ENCODE results near the gene TMC5. TPM values are rescaled to one million over a fixed set of nuclear protein-coding genes. Genes with fewer than 3 reads are reported as not detected.

The TMC5 gene
- total and polyA plus RNA-seq, 2 donors (not counting 3 experiments of a cell fraction or from before 2014, with no cell fraction given) = not detected

DNA sequence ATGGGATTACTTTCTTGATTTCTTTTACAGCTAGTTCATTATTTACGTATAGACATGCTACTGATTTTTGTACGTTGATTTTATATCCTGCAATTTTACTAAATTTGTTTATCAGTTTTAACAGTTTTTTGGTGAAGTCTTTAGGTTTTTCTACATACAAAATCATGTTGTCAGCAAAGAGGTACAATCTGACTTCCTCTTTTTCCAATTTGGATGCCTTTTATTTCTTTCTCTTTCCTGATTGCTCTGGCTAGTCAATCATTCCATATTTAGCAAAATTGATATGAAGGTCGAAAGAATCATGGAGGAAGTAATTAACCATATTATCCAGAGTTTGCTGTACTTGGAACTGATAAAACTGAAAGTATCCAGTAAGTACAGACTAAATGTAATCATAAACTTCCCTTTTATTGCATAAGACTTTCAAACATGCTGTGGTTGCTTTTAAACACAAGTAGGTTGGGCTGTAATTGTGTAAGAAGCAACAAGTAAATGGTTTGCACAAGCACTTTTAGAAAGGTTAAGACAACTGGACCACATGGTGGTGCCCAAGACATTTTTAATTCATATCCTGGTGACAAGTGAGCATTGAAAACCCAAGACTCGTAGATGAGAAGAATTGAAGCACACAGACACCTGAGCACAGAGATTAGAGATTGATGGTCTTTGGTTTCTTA, 95.8 kb downstream of the TMC5 start:
- intact Hi-C loops (cut with micrococcal nuclease) (no loop called here), dilution Hi-C loops (cut with MboI; ENCODE audit: extremely low pct_ligation_motif_present, low sequenced_read_pairs) (no loop called here)
- H3K9me3 ChIP-seq (replicated peaks; ENCODE audit: control insufficient read depth, insufficient read depth, low read length) = no peaks in the 10 kb centered on the region
- H3K4me3 ChIP-seq (replicated peaks in 1 of 3; ENCODE audit: insufficient read depth in 1 of 3, low read depth in 1 of 3, low read length in 3 of 3) = no peak overlapping the region
- H3K9ac ChIP-seq (replicated peaks; ENCODE audit: extremely low read depth, insufficient read depth, low read length) = no peak overlapping the region
- no TSS peak for BruUV-seq (replicated peaks)
- H3K9me1 ChIP-seq (replicated peaks; ENCODE audit: control insufficient read depth, extremely low read depth, insufficient read depth, low read length) = no peaks in the 10 kb centered on the region
- ChIA-PET CTCF (interaction anchor here (1.9 to 5.0 kb wide), 2 partner anchors 8 to 11 kb away, joined by 6 to 24 read pairs; no protein-coding TSS in a partner anchor), POLR2A (no interaction called here)
- no peaks in the 10 kb centered on the region for H3K27me3 ChIP-seq (ENCODE audit: control insufficient read depth in 2 of 2, insufficient read depth in 2 of 2, low read length in 2 of 2)
- peaks cover 2 to 8% of the 10 kb centered on the region in 2 experiments for H3K36me3 ChIP-seq (ENCODE audit: control insufficient read depth in 2 of 2, extremely low read depth in 1 of 2, insufficient read depth in 2 of 2, low read length in 2 of 2)
- H2AFZ ChIP-seq (ENCODE audit: low read depth, low read length) = no peak overlapping the region
- H3K27ac ChIP-seq (ENCODE audit: insufficient read depth, low read depth, low read length) = no peak overlapping the region
- H3K79me2 ChIP-seq (ENCODE audit: control insufficient read depth, insufficient read depth, low read length) = peaks cover 1% of the 10 kb centered on the region
- H3K4me1 ChIP-seq (ENCODE audit: control insufficient read depth, extremely low read depth, insufficient read depth, low read length) = no peaks in the 10 kb centered on the region
- FAIRE-seq = no peak
- no peak for DNase-seq (ENCODE audit: low read depth, low spot score)
- H4K20me1 ChIP-seq (replicated peaks; ENCODE audit: control insufficient read depth, extremely low read depth, insufficient read depth, low read length) = no peaks in the 10 kb centered on the region
- no peak overlapping the region for H3K4me2 ChIP-seq (ENCODE audit: insufficient read depth, low read length)
- TF ChIP-seq MAX (IDR thresholded peaks at IDR 0.05; ENCODE audit: insufficient read depth, insufficient read length) = no peak
- no peak for TF ChIP-seq JUN (IDR thresholded peaks at IDR 0.05; ENCODE audit: borderline replicate concordance, insufficient read depth, insufficient read length, low read depth)
- TF ChIP-seq MYC (IDR thresholded peaks at IDR 0.05; ENCODE audit: low read depth, low read length) = no peak

GRCh38 chr16:19515757-19516156, 98.1 kb downstream of the TMC5 start:
- TF ChIP-seq MYC (IDR thresholded peaks at IDR 0.05; ENCODE audit: low read depth, low read length) (no peak), POLR2AphosphoS5 (IDR thresholded peaks at IDR 0.05; ENCODE audit: insufficient read depth, low read depth, low read length) (no peak), GATA2 (IDR thresholded peaks at IDR 0.05; ENCODE audit: insufficient read depth, insufficient read length, low read depth, low read length) (no peak), EZH2 (IDR thresholded peaks at IDR 0.05; ENCODE audit: borderline replicate concordance, low read depth, low read length, severe bottlenecking) (no peak), FOS (IDR thresholded peaks at IDR 0.05; ENCODE audit: borderline replicate concordance, insufficient read depth, low read length) (no peak)
- dilution Hi-C loops (cut with MboI; ENCODE audit: extremely low pct_ligation_motif_present, low sequenced_read_pairs) (no loop called here), intact Hi-C loops (cut with micrococcal nuclease) (no loop called here)
- Histone ChIP-seq H3K9ac (replicated peaks; ENCODE audit: extremely low read depth, insufficient read depth, low read length) (no peak overlapping the region), H3K36me3 (ENCODE audit: control insufficient read depth in 2 of 2, extremely low read depth in 1 of 2, insufficient read depth in 2 of 2, low read length in 2 of 2) (peaks cover 0 to 5% of the 10 kb centered on the region in 2 experiments), H3K4me3 (replicated peaks in 1 of 3; ENCODE audit: insufficient read depth in 1 of 3, low read depth in 1 of 3, low read length in 3 of 3) (no peak overlapping the region), H3K4me2 (ENCODE audit: insufficient read depth, low read length) (no peak overlapping the region), H3K79me2 (ENCODE audit: control insufficient read depth, insufficient read depth, low read length) (peaks cover 12% of the 10 kb centered on the region), H4K20me1 (replicated peaks; ENCODE audit: control insufficient read depth, extremely low read depth, insufficient read depth, low read length) (no peaks in the 10 kb centered on the region), H3K4me1 (ENCODE audit: control insufficient read depth, extremely low read depth, insufficient read depth, low read length) (peaks cover 7% of the 10 kb centered on the region), H2AFZ (ENCODE audit: low read depth, low read length) (no peak overlapping the region), H3K9me1 (replicated peaks; ENCODE audit: control insufficient read depth, extremely low read depth, insufficient read depth, low read length) (no peaks in the 10 kb centered on the region), H3K27me3 (ENCODE audit: control insufficient read depth in 2 of 2, insufficient read depth in 2 of 2, low read length in 2 of 2) (no peaks in the 10 kb centered on the region), H3K9me3 (replicated peaks; ENCODE audit: control insufficient read depth, insufficient read depth, low read length) (no peaks in the 10 kb centered on the region), H3K27ac (ENCODE audit: insufficient read depth, low read depth, low read length) (no peak overlapping the region)
- POLR2A ChIA-PET = no interaction called here
- BruUV-seq (replicated peaks) = no TSS peak
- no peak for DNase-seq (ENCODE audit: low read depth, low spot score)
- FAIRE-seq = no peak
- CTCF ChIA-PET = interaction anchor here (1.5 to 1.9 kb wide), 3 partner anchors 10 to 13 kb away, joined by 3 to 6 read pairs (median 6); no protein-coding TSS in a partner anchor
